WTC11 (cell line): ENCODE data around the gene SLC7A7. TPM values are rescaled to one million over a fixed set of nuclear protein-coding genes. Genes with fewer than 3 reads are reported as not detected.

ENCODE experiments used
- ATAC-seq: fragments of 200-7000 bp; cut with Tn5 transposase; 2 replicates; pipeline ENCODE4 v1.10.0; 2021; ENCODE audit warnings: mild to moderate bottlenecking, moderate library complexity
- CTCF ChIA-PET: fragments of 300-600 bp; sonication (Branson Sonifier 250); formaldehyde crosslinking; loops from one replicate; lab custom pipeline; 2021; ENCODE audit warnings: antibody characterized with exemption; lab: Charles Lee
- POLR2A ChIA-PET: fragments of 350-600 bp; sonication (Branson Sonifier 250); formaldehyde crosslinking; loops from one replicate; lab custom pipeline; 2021; ENCODE audit warnings: antibody characterized with exemption; lab: Charles Lee
- DNase-seq: peaks from one replicate; pipeline ENCODE4 v3.0.0; 2021; ENCODE audit warnings: low spot score
- H3K27ac Mint-ChIP-seq: 2 replicates; pipeline ENCODE4 v1.8.0; 2021; ENCODE audit warnings: mixed read lengths
- H3K27me3 Mint-ChIP-seq: 2 replicates; pipeline ENCODE4 v1.8.0; 2021; ENCODE audit warnings: low read depth, mild to moderate bottlenecking, moderate library complexity, mixed read lengths
- H3K36me3 Mint-ChIP-seq: 2 replicates; pipeline ENCODE4 v1.8.0; 2021; ENCODE audit warnings: mixed read lengths
- H3K4me1 Mint-ChIP-seq: 2 replicates; pipeline ENCODE4 v1.8.0; 2022; ENCODE audit warnings: mixed read lengths
- H3K4me3 Mint-ChIP-seq: 2 replicates; pipeline ENCODE4 v1.8.0; 2021; ENCODE audit warnings: mild to moderate bottlenecking, moderate library complexity, mixed read lengths
- H3K9me3 Mint-ChIP-seq: 2 replicates; pipeline ENCODE4 v1.8.0; 2021; ENCODE audit warnings: mixed read lengths
- AFF4 ChIP-seq: sonication (generic); formaldehyde crosslinking; IDR thresholded peaks from 2 replicates; pipeline ENCODE4 v1.8.1; 2023; ENCODE audit warnings: mild to moderate bottlenecking, missing genetic modification reagents, borderline replicate concordance
- CBFB ChIP-seq: sonication (generic); formaldehyde crosslinking; IDR thresholded peaks from 2 replicates; pipeline ENCODE4 v1.8.1; 2022; ENCODE audit warnings: mild to moderate bottlenecking, low read depth, missing genetic modification reagents
- CDX4 ChIP-seq: fragments of 250-450 bp; sonication (Bioruptor Pico); IDR thresholded peaks from 2 replicates; pipeline ENCODE4 v1.9.0; 2021; ENCODE audit warnings: moderate library complexity, mild to moderate bottlenecking, inconsistent platforms, borderline replicate concordance
- CREB1 ChIP-seq: sonication (generic); formaldehyde crosslinking; IDR thresholded peaks from 2 replicates; pipeline ENCODE4 v1.8.0; 2023; ENCODE audit warnings: mild to moderate bottlenecking, missing genetic modification reagents
- ELF4 ChIP-seq: sonication (generic); formaldehyde crosslinking; IDR thresholded peaks from 2 replicates; pipeline ENCODE4 v1.8.1; 2022; ENCODE audit warnings: low read depth, mild to moderate bottlenecking, moderate library complexity, missing genetic modification reagents
- ETV6 ChIP-seq: sonication (generic); formaldehyde crosslinking; IDR thresholded peaks from 2 replicates; pipeline ENCODE4 v1.8.1; 2022; ENCODE audit warnings: mild to moderate bottlenecking, missing genetic modification reagents
- FOXK1 ChIP-seq: sonication (generic); formaldehyde crosslinking; IDR thresholded peaks from 2 replicates; pipeline ENCODE4 v1.8.0; 2022; ENCODE audit warnings: mild to moderate bottlenecking, moderate library complexity, missing genetic modification reagents
- GABPB1 ChIP-seq: sonication (generic); formaldehyde crosslinking; IDR thresholded peaks from 2 replicates; pipeline ENCODE4 v1.8.1; 2023; ENCODE audit warnings: mild to moderate bottlenecking, missing genetic modification reagents
- GTF2I ChIP-seq: fragments of 250-450 bp; sonication (Bioruptor Pico); conservative IDR thresholded peaks from 2 replicates; pipeline ENCODE4 v1.4.0; 2021; ENCODE audit warnings: mild to moderate bottlenecking
- IRF1 ChIP-seq: sonication (generic); formaldehyde crosslinking; IDR thresholded peaks from 2 replicates; pipeline ENCODE4 v1.8.0; 2023; ENCODE audit warnings: missing genetic modification reagents
- KAT7 ChIP-seq: sonication (generic); formaldehyde crosslinking; IDR thresholded peaks from 2 replicates; pipeline ENCODE4 v1.8.1; 2023; ENCODE audit warnings: missing genetic modification reagents, mild to moderate bottlenecking, borderline replicate concordance
- PRRX2 ChIP-seq: fragments of 250-450 bp; sonication (Bioruptor Pico); IDR thresholded peaks from 2 replicates; pipeline ENCODE4 v1.8.0; 2021; ENCODE audit warnings: mild to moderate bottlenecking
- RELA ChIP-seq: sonication (generic); formaldehyde crosslinking; IDR thresholded peaks from 2 replicates; pipeline ENCODE4 v1.8.1; 2022; ENCODE audit warnings: missing genetic modification reagents, mild to moderate bottlenecking, borderline replicate concordance
- SMAD4 ChIP-seq: sonication (generic); formaldehyde crosslinking; IDR thresholded peaks from 2 replicates; pipeline ENCODE4 v1.8.0; 2022; ENCODE audit warnings: mild to moderate bottlenecking, missing genetic modification reagents
- SOX15 ChIP-seq: fragments of 250-450 bp; sonication (Bioruptor Pico); IDR thresholded peaks from 2 replicates; pipeline ENCODE4 v1.9.0; 2021; ENCODE audit warnings: mild to moderate bottlenecking
- ZNF138 ChIP-seq: sonication (generic); formaldehyde crosslinking; conservative IDR thresholded peaks from 2 replicates; pipeline ENCODE4 v1.8.1; 2022; ENCODE audit warnings: mild to moderate bottlenecking, moderate library complexity, missing genetic modification reagents
- total RNA-seq: library from RNA; stranded (reverse); gene quantifications from 3 replicates; pipeline ENCODE4 v1.2.3, GENCODE V29; 2021
- TF ChIP-seq, protein P1 (sequence below): sonication (generic); formaldehyde crosslinking; IDR thresholded peaks from 2 replicates; pipeline ENCODE4 v1.8.1; 2023; ENCODE audit warnings: mild to moderate bottlenecking, missing genetic modification reagents, moderate library complexity

SLC7A7 gene
- total RNA-seq, 1 experiment from 2014 or later: 4.3 TPM

- H3K9me3 Mint-ChIP-seq: no peaks in the 10 kb centered on the region
Observed at GRCh38 chr14:22773162-22774010, 41.8 kb downstream of the SLC7A7 start.

DNA sequence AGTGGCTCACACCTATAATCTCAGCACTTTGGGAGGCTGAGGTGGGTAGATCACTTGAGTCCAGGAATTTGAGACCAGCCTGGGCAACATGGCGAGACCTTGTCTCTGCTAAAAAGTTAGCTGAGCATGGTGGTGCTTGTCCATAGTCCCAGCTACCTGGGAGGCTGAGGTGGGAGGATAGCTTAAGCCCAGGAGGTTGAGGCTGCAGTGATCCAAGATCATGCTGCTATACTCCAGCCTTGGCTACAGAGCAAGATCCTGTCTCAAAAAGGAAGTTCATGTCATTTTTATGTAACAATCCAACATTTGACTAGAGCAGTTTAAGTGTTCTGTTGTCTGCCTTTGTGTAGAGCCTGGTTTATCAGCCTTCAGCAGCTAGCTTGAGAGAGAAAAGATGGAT lies 42.5 kb downstream of the SLC7A7 start:
- H3K27me3 Mint-ChIP-seq: no peaks in the 10 kb centered on the region
- TF ChIP-seq AFF4: no peak
- no peak for TF ChIP-seq FOXK1 (CRISPR knock-in tag)
- TF ChIP-seq, protein P1, sequence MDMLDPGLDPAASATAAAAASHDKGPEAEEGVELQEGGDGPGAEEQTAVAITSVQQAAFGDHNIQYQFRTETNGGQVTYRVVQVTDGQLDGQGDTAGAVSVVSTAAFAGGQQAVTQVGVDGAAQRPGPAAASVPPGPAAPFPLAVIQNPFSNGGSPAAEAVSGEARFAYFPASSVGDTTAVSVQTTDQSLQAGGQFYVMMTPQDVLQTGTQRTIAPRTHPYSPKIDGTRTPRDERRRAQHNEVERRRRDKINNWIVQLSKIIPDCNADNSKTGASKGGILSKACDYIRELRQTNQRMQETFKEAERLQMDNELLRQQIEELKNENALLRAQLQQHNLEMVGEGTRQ: no peak
- TF ChIP-seq SMAD4 (CRISPR knock-in tag): no peak
- TF ChIP-seq GABPB1 (CRISPR knock-in tag): 0 out of 2 replicates have a peak, but pooled peaks have one; percentile 4
- no peak for TF ChIP-seq IRF1 (CRISPR knock-in tag)
- no peak for TF ChIP-seq GTF2I (CRISPR knock-in tag)
- peaks cover 8% of the 10 kb centered on the region for H3K4me1 Mint-ChIP-seq
- H3K4me3 Mint-ChIP-seq: no peak overlapping the region
- ChIA-PET POLR2A (no interaction called here), CTCF (interaction anchor here (1.2 to 3.0 kb wide), 2 partner anchors 75 to 80 kb away, joined by 3 to 12 read pairs; no protein-coding TSS in a partner anchor)
- DNase-seq (no peak), ATAC-seq (no peak)
- H3K9me3 Mint-ChIP-seq: no peaks in the 10 kb centered on the region
- H3K36me3 Mint-ChIP-seq: peaks cover 45% of the 10 kb centered on the region
- H3K27ac Mint-ChIP-seq: no peak overlapping the region

More at GRCh38 chr14:22773162-22774010, 41.8 kb downstream of the SLC7A7 start:
- ATAC-seq (no peak), DNase-seq (no peak)
- Mint-ChIP-seq H3K36me3 (peaks cover 41% of the 10 kb centered on the region), H3K4me3 (no peak overlapping the region), H3K27me3 (no peaks in the 10 kb centered on the region), H3K4me1 (peaks cover 3% of the 10 kb centered on the region; the same call in 1 of the 2 replicates), H3K27ac (peak overlapping the region; percentile 42)
- CTCF ChIA-PET: interaction anchor here (0.7 to 3.0 kb wide), 6 partner anchors 49 to 203 kb away, joined by 3 to 12 read pairs (median 4); no protein-coding TSS in a partner anchor
- TF ChIP-seq RELA (no peak), ZNF138 (CRISPR knock-in tag) (no peak), PRRX2 (no peak), CBFB (CRISPR knock-in tag) (no peak), KAT7 (CRISPR knock-in tag) (no peak), CDX4 (CRISPR knock-in tag) (no peak), AFF4 (no peak), SOX15 (CRISPR knock-in tag) (no peak), CREB1 (CRISPR knock-in tag) (no peak), ETV6 (CRISPR knock-in tag) (no peak), ELF4 (no peak)
- POLR2A ChIA-PET: no interaction called here
